ENCODE data around the gene C16orf89.

Gene C16orf89

DNA sequence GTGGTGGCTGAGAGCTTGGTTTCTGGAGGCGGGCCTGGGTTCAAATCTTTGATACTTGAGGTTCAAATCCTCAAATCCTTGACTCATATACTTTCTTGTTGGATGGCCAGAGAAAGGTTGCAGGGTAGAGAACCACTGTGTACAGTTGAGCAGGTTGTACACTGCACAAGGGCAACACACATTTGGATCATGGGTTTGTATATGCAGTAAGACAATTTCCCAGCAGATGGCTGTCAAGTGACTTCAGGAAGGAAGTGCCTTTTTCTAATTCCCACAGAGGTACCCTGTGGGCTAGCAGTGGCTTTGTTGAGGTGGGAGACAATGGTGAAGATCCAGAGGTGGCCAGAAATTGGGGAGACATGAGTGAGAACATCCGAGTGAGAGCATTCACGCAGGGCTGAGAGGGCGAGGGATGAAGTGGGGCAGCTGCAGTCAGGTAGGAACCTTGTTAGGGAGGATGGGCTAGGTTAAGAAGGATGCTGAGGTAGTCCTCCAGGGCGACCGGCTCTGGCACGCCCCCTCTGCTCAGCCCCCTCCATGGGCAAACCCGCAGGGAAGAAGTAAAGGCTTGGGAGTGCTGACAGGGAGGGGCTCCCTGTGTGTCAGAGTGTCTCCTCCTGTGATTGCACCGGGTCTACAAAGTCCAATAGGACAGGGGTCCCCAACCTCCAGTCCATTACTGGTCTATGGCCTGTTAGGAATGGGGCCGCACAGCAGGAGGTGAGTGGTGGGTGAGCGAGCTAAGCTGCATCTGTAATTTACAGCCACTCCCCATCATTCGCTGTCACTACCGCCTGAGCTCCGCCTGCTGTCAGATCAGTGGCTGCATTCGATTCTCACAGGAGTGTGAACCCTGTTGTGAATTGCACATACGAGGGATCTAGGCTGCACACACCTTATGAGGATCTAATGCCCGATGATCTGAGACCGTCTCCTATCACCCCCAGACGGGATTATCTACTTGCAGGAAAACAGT lies 2.7 kb downstream of the C16orf89 start:
- H3K4me3 ChIP-seq (replicated peaks; ENCODE audit: insufficient read depth, low read length) = no peak overlapping the region
- DNase-seq (ENCODE audit: low read depth in 1 of 2, low spot score in 1 of 2) = no peak
- no peak overlapping the region for H3K27ac ChIP-seq (replicated peaks)
- no peaks in the 10 kb centered on the region for H3K27me3 ChIP-seq (ENCODE audit: insufficient read depth, poor library complexity, severe bottlenecking)
- TF ChIP-seq SPI1 (IDR thresholded peaks at IDR 0.05; ENCODE audit: borderline replicate concordance, low read depth) (peak; percentile 9; the same call in 1 of the 2 replicates), POLR2AphosphoS5 (IDR thresholded peaks at IDR 0.05; ENCODE audit: low read depth) (no peak)

GRCh38 chr16:5062051-5062450 lies 3.7 kb downstream of the C16orf89 start:
- TF ChIP-seq, protein P1, sequence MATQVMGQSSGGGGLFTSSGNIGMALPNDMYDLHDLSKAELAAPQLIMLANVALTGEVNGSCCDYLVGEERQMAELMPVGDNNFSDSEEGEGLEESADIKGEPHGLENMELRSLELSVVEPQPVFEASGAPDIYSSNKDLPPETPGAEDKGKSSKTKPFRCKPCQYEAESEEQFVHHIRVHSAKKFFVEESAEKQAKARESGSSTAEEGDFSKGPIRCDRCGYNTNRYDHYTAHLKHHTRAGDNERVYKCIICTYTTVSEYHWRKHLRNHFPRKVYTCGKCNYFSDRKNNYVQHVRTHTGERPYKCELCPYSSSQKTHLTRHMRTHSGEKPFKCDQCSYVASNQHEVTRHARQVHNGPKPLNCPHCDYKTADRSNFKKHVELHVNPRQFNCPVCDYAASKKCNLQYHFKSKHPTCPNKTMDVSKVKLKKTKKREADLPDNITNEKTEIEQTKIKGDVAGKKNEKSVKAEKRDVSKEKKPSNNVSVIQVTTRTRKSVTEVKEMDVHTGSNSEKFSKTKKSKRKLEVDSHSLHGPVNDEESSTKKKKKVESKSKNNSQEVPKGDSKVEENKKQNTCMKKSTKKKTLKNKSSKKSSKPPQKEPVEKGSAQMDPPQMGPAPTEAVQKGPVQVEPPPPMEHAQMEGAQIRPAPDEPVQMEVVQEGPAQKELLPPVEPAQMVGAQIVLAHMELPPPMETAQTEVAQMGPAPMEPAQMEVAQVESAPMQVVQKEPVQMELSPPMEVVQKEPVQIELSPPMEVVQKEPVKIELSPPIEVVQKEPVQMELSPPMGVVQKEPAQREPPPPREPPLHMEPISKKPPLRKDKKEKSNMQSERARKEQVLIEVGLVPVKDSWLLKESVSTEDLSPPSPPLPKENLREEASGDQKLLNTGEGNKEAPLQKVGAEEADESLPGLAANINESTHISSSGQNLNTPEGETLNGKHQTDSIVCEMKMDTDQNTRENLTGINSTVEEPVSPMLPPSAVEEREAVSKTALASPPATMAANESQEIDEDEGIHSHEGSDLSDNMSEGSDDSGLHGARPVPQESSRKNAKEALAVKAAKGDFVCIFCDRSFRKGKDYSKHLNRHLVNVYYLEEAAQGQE (IDR thresholded peaks at IDR 0.05; ENCODE audit: insufficient replicate concordance, low read depth) = no peak
- TF ChIP-seq SPI1 (IDR thresholded peaks at IDR 0.05; ENCODE audit: borderline replicate concordance, low read depth) (no peak), GABPA (IDR thresholded peaks at IDR 0.05; ENCODE audit: low read depth) (no peak), POLR2AphosphoS5 (IDR thresholded peaks at IDR 0.05; ENCODE audit: low read depth) (no peak), CTCF (IDR thresholded peaks at IDR 0.05; ENCODE audit: insufficient read depth, low read length) (no peak)
- no peak for DNase-seq (ENCODE audit: low read depth in 1 of 2, low spot score in 1 of 2)
- no peaks in the 10 kb centered on the region for H3K27me3 ChIP-seq (ENCODE audit: insufficient read depth, poor library complexity, severe bottlenecking)
- no peak overlapping the region for H3K4me3 ChIP-seq (replicated peaks; ENCODE audit: insufficient read depth, low read length)
- H3K27ac ChIP-seq (replicated peaks) = no peak overlapping the region

DNA sequence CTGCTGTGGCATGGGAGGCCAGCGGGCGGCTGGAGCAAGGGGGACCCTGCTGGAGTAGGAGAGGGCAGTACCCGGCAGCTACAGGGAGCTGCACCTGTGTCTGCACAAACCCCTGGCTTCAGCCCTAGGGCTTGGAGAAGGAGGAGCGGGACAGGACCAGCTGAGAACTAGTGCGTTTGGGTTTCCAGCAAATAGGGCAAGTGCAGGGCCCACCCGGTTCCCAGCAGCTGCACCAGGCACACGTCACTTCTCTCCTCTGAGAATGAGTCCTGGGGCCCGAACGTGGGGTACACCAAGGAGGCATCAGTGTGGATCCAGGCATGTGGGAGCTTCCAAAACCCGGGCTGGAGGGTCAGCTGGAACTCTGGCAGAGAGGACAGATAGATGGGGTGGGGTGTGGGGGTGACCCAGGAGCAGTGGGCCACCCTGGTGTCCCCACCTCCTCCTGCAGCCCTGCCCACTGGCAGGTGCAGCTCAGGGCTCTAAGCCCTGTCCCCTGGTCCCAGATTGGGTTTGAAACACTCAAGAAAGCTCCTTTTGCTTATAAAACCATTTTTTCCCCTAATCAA lies 5.6 kb downstream of the C16orf89 start:
- TF ChIP-seq POLR2AphosphoS5 (IDR thresholded peaks at IDR 0.05; ENCODE audit: low read depth) = no peak
- TF ChIP-seq, protein P1 (IDR thresholded peaks at IDR 0.05; ENCODE audit: insufficient replicate concordance, low read depth) = no peak
- no peak for TF ChIP-seq CTCF (IDR thresholded peaks at IDR 0.05; ENCODE audit: insufficient read depth, low read length)
- no peak for TF ChIP-seq GABPA (IDR thresholded peaks at IDR 0.05; ENCODE audit: low read depth)
- TF ChIP-seq SPI1 (IDR thresholded peaks at IDR 0.05; ENCODE audit: borderline replicate concordance, low read depth) = no peak
- Histone ChIP-seq H3K27ac (replicated peaks) (no peak overlapping the region), H3K27me3 (ENCODE audit: insufficient read depth, poor library complexity, severe bottlenecking) (no peaks in the 10 kb centered on the region), H3K4me3 (replicated peaks; ENCODE audit: insufficient read depth, low read length) (no peak overlapping the region)
- no peak for DNase-seq (ENCODE audit: low read depth in 1 of 2, low spot score in 1 of 2)

- DNase-seq (ENCODE audit: low read depth in 1 of 2, low spot score in 1 of 2) = no peak
- H3K27ac ChIP-seq (replicated peaks) = no peak overlapping the region
- no peaks in the 10 kb centered on the region for H3K27me3 ChIP-seq (ENCODE audit: insufficient read depth, poor library complexity, severe bottlenecking)
- TF ChIP-seq, protein P1 (IDR thresholded peaks at IDR 0.05; ENCODE audit: insufficient replicate concordance, low read depth) = no peak
- TF ChIP-seq GABPA (IDR thresholded peaks at IDR 0.05; ENCODE audit: low read depth) (no peak), POLR2AphosphoS5 (IDR thresholded peaks at IDR 0.05; ENCODE audit: low read depth) (no peak), SPI1 (IDR thresholded peaks at IDR 0.05; ENCODE audit: borderline replicate concordance, low read depth) (no peak), CTCF (IDR thresholded peaks at IDR 0.05; ENCODE audit: insufficient read depth, low read length) (no peak)
- H3K4me3 ChIP-seq (replicated peaks; ENCODE audit: insufficient read depth, low read length) = no peak overlapping the region
Observed at GRCh38 chr16:5059386-5060072, 6.2 kb downstream of the C16orf89 start.
